Smooth muscle cell (in vitro differentiated cells): Measurements from ENCODE around the gene TASP1. TPM values are rescaled to one million over a fixed set of nuclear protein-coding genes. Genes with fewer than 3 reads are reported as not detected.
"Not testable (repeated sequence)": the region's sequence is repeated elsewhere in the genome, so short reads cannot be mapped to it uniquely, and the experiment has no call there.

Experiments used
- DNase-seq: peaks from one replicate; lab custom pipeline; 2025; ENCODE audit not compliant: unreplicated experiment; lab: John Stamatoyannopoulos, UW
- H2AFZ ChIP-seq: fragments of 200-600 bp; sonication (generic); 2 replicates; pipeline ENCODE4 v1.6.0; 2016; ENCODE audit warnings: antibody characterized with exemption, low read depth, mild to moderate bottlenecking
- H3F3A ChIP-seq: fragments of 200-600 bp; sonication (generic); 2 replicates; pipeline ENCODE4 v1.6.0; 2017; ENCODE audit warnings: antibody characterized with exemption, low read depth
- H3K27ac ChIP-seq: fragments of 200-600 bp; sonication (generic); 2 replicates; pipeline ENCODE4 v1.5.1; 2016; ENCODE audit warnings: low read depth, mild to moderate bottlenecking
- H3K27me3 ChIP-seq: fragments of 200-600 bp; sonication (generic); 2 replicates; pipeline ENCODE4 v1.6.1; 2016; ENCODE audit warnings: low read depth, mild to moderate bottlenecking
- H3K36me3 ChIP-seq: fragments of 200-600 bp; sonication (generic); 2 replicates; pipeline ENCODE4 v1.5.1; 2016; ENCODE audit warnings: low read depth
- H3K4me1 ChIP-seq: fragments of 200-600 bp; sonication (generic); 2 replicates; pipeline ENCODE4 v1.5.1; 2016; ENCODE audit warnings: low read depth
- H3K4me2 ChIP-seq: fragments of 200-600 bp; sonication (generic); 2 replicates; pipeline ENCODE4 v1.6.0; 2016; ENCODE audit warnings: mild to moderate bottlenecking
- H3K4me3 ChIP-seq: fragments of 200-600 bp; sonication (generic); 2 replicates; pipeline ENCODE4 v1.5.1; 2016; ENCODE audit warnings: mild to moderate bottlenecking
- H3K79me2 ChIP-seq: fragments of 200-600 bp; sonication (generic); 2 replicates; pipeline ENCODE4 v1.6.0; 2016; ENCODE audit warnings: low read depth, mild to moderate bottlenecking
- H3K9ac ChIP-seq: fragments of 200-600 bp; sonication (generic); 2 replicates; pipeline ENCODE4 v1.6.0; 2016; ENCODE audit warnings: low read depth
- H3K9me3 ChIP-seq: fragments of 200-600 bp; sonication (generic); replicated peaks from 2 replicates; pipeline ENCODE4 v1.5.1; 2016; ENCODE audit warnings: low read depth
- H4K20me1 ChIP-seq: fragments of 200-600 bp; sonication (generic); 2 replicates; pipeline ENCODE4 v1.6.0; 2016; ENCODE audit warnings: low read depth
- CTCF ChIP-seq: fragments of 200-600 bp; sonication (generic); IDR thresholded peaks from 2 replicates; pipeline ENCODE4 v1.5.1; 2017; ENCODE audit warnings: borderline replicate concordance, mild to moderate bottlenecking, antibody characterized with exemption; ENCODE audit not compliant: insufficient read depth, poor library complexity, severe bottlenecking
- WGBS: methylation state at CpG from one replicate; pipeline ENCODE4 v1.1.7; 2016; ENCODE audit warnings: low lambda C conversion rate; 5-methylcytosine and 5-hydroxymethylcytosine counted together
- polyA plus RNA-seq: library from polyadenylated mRNA; unstranded; fragments of >200 nt; fragmentation: Nextera tagmentation; extraction: Ambion mirVana; gene quantifications from 2 replicates; pipeline ENCODE4 v1.2.1, GENCODE V29; 2016
- total RNA-seq: library from RNA; depleted of rRNA; stranded (reverse); fragments of >200 nt; gene quantifications from 2 replicates; pipeline ENCODE4 v1.2.3, GENCODE V29; 2014

Gene TASP1
- total and polyA plus RNA-seq, 2 experiments from 2014 or later: 6.4 to 17.5 TPM

- Histone ChIP-seq H3K4me2 (no peak overlapping the region), H3K27ac (no peak overlapping the region), H3K79me2 (peaks cover 63% of the 10 kb centered on the region), H3K27me3 (no peaks in the 10 kb centered on the region), H3K9ac (no peak overlapping the region), H3K36me3 (no peaks in the 10 kb centered on the region), H3K9me3 (no peaks in the 10 kb centered on the region), H3K4me3 (no peak overlapping the region), H3F3A (no peaks in the 10 kb centered on the region), H4K20me1 (peaks cover 6% of the 10 kb centered on the region), H2AFZ (no peak overlapping the region), H3K4me1 (peaks cover 2% of the 10 kb centered on the region)
- TF ChIP-seq CTCF: no peak
- DNase-seq: no peak
- 94% methylated on average over 1 of the region's 1 CpG for WGBS
Measured at GRCh38 chr20:13632431-13632830, 6.3 kb downstream of the TASP1 start.

GRCh38 chr20:13627525-13627924, 11.2 kb downstream of the TASP1 start:
- H3K4me3 ChIP-seq, H4K20me1 ChIP-seq, H3K9ac ChIP-seq, DNase-seq, H3K9me3 ChIP-seq, H2AFZ ChIP-seq, H3K27me3 ChIP-seq, H3F3A ChIP-seq, H3K36me3 ChIP-seq: not testable (repeated sequence)
- H3K4me2 ChIP-seq: peak overlapping the region; percentile 31
- H3K27ac ChIP-seq: peak overlapping the region; percentile 45
- peaks cover 26% of the 10 kb centered on the region for H3K79me2 ChIP-seq
- peaks cover 11% of the 10 kb centered on the region for H3K4me1 ChIP-seq
- WGBS: 4% methylated on average over 3 of the region's 3 CpGs

- Histone ChIP-seq H3K36me3 (no peaks in the 10 kb centered on the region), H3K79me2 (peaks cover 19% of the 10 kb centered on the region), H3K4me3 (no peak overlapping the region), H2AFZ (no peak overlapping the region), H3K27me3 (no peaks in the 10 kb centered on the region), H3K4me1 (peaks cover 11% of the 10 kb centered on the region), H3K4me2 (no peak overlapping the region), H4K20me1 (peaks cover 5% of the 10 kb centered on the region), H3F3A (no peaks in the 10 kb centered on the region), H3K27ac (peak overlapping the region; percentile 45), H3K9me3 (no peaks in the 10 kb centered on the region), H3K9ac (no peak overlapping the region)
- no peak for DNase-seq
- 49% methylated on average over 1 of the region's 1 CpG for WGBS
- no peak for TF ChIP-seq CTCF
Measured at GRCh38 chr20:13626724-13627123, 12.0 kb downstream of the TASP1 start.

- no peak for DNase-seq
- Histone ChIP-seq H4K20me1 (peaks cover 2% of the 10 kb centered on the region), H3K4me2 (peak overlapping the region; percentile 74)
Measured at GRCh38 chr20:13625304-13625979, 13.3 kb downstream of the TASP1 start.

GRCh38 chr20:13619415-13619814, 19.3 kb downstream of the TASP1 start:
- not testable (repeated sequence) for H3K4me2 ChIP-seq, H3K79me2 ChIP-seq, H3K4me3 ChIP-seq, H3K4me1 ChIP-seq, H3K9ac ChIP-seq, H4K20me1 ChIP-seq, H3F3A ChIP-seq, H2AFZ ChIP-seq, H3K27ac ChIP-seq, H3K9me3 ChIP-seq, H3K36me3 ChIP-seq, H3K27me3 ChIP-seq, DNase-seq
- WGBS: 97% methylated on average over 1 of the region's 1 CpG

More at GRCh38 chr20:13625304-13625979, 13.3 kb downstream of the TASP1 start:
- Histone ChIP-seq H3K4me3 (no peak overlapping the region), H3K36me3 (no peaks in the 10 kb centered on the region), H3K9ac (no peak overlapping the region), H3K27me3 (no peaks in the 10 kb centered on the region), H2AFZ (no peak overlapping the region), H3K27ac (no peak overlapping the region), H3K4me1 (peaks cover 11% of the 10 kb centered on the region), H3F3A (no peaks in the 10 kb centered on the region), H3K9me3 (no peaks in the 10 kb centered on the region), H3K79me2 (peaks cover 9% of the 10 kb centered on the region)
- no peak for TF ChIP-seq CTCF
- 60% methylated on average over 6 of the region's 6 CpGs for WGBS

- not testable (repeated sequence) for DNase-seq, H3K79me2 ChIP-seq, H3K4me3 ChIP-seq, H3K27ac ChIP-seq, H3K36me3 ChIP-seq, H3F3A ChIP-seq, H3K9me3 ChIP-seq, H3K4me1 ChIP-seq, H3K4me2 ChIP-seq, H3K9ac ChIP-seq, H3K27me3 ChIP-seq, H4K20me1 ChIP-seq, H2AFZ ChIP-seq
- WGBS: 84% methylated on average over 1 of the region's 1 CpG
Measured at GRCh38 chr20:13618456-13618855, 20.3 kb downstream of the TASP1 start.
